ENCODE data around the gene ECI2.

DNA sequence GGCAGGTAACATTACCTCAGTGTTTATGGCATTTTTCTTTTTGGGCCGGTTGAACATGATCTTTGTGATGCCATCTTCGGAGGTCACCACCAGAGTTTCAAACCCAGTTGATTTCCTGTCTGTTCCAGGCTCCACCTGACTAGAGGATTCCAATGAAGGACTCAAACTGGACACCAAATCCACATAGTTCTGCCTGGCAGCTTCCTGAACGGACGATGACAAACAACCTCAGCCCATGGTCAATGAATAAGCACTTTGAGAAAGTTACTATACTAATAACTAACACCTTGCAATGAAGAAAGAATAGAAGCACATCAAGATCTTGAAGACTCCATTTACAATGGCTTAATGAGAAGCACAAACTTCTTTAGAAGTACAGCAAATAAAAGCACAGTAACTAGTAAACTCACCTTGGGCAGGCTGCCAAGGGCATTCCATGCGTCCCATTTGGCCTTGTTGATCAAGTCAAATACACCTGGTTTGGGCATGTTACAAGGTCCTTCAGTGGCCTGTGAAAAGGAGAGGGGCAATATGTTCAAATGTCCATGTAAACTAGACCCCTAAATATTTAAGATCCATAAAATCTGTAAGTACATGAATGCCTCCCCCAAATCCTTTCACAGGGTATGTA, 4.9 kb downstream of the ECI2 start:
- TF ChIP-seq, protein P1, sequence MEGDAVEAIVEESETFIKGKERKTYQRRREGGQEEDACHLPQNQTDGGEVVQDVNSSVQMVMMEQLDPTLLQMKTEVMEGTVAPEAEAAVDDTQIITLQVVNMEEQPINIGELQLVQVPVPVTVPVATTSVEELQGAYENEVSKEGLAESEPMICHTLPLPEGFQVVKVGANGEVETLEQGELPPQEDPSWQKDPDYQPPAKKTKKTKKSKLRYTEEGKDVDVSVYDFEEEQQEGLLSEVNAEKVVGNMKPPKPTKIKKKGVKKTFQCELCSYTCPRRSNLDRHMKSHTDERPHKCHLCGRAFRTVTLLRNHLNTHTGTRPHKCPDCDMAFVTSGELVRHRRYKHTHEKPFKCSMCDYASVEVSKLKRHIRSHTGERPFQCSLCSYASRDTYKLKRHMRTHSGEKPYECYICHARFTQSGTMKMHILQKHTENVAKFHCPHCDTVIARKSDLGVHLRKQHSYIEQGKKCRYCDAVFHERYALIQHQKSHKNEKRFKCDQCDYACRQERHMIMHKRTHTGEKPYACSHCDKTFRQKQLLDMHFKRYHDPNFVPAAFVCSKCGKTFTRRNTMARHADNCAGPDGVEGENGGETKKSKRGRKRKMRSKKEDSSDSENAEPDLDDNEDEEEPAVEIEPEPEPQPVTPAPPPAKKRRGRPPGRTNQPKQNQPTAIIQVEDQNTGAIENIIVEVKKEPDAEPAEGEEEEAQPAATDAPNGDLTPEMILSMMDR (IDR thresholded peaks at IDR 0.05), result no peak
- no peak for TF ChIP-seq EZH2 (IDR thresholded peaks at IDR 0.05; ENCODE audit: borderline replicate concordance, insufficient read depth, low read depth, low read length, poor library complexity, severe bottlenecking)

Measured in B cell (primary cell).